ENCODE data around the gene GIGYF2.

GIGYF2 gene

DNA sequence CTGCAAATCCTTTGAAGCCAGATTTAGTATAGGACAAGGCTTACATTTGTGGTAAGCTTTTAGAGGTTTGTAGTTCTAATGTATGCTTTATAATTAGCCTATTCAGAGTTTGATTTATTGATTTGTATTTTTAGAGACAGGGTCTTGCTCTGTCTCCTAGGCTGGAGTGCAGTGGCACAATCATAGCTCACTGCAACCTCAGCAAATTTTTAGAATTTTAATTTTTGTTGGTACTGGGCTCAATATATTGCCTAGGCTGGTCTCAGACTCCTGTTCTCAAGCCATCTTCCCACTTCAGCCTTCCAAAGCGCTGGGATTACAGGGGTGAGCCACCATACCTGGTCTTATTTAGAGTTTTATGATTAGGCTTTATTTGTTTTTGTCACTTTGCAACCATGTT lies 74.7 kb downstream of the GIGYF2 start:
- no peak for DNase-seq

DNA sequence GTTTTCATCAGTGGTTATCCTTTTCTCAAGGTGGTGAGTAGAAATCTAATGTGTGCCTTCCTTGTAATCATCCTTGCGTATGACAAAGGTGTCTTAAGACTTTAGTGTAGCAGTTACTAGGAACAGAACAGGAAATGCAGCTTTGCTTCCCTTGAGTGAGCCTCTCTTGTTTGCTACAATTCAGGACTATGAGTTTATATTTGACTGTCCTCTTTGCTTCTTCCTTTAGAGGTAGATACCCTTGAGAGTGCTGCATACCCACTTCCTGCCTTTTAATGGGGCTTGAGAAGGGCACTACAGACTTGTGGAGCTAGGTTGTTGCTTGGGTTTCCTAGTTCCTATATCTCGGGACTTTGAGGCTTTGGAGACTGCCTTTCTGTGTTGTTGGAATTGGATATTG lies 75.4 kb downstream of the GIGYF2 start:
- no peak for DNase-seq

DNA sequence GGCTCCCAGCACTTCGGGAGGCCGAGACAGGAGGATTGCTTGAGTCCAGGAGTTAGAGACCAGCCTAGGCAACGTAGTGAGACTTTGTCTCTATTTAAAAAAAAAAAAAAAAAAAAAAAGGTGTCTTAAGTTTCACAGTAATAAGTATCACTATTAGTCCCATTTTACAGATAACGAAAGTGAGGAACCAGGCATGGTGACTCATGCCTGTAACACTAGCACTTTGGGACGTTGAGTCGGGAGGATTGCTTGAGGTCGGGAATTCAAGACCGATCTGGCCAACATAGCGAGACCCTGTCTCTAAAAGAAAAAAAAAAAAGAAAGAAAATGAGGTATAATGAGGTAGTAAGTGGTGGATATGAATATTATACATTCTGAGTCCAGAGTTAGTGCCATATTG lies 76.7 kb downstream of the GIGYF2 start:
- no peak for DNase-seq

DNA sequence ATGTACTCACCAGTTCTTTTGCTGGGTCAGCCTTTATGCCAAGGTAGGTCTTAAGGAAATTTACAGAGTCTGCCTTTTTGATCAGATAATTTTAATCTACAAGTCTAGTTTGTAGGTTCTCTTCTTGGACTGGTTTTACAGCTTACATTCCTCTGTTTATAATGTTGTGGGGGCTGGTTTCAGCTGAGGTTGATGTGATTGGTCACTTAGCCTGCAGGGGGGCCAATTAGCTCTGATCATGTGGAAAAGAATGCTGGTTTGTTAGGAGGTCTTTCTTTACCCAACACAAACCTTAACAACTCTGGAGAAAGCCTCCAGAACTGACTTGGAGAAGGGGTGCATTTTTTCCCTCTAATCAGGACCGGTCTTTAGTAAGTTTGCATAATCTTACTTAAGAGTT lies 79.3 kb downstream of the GIGYF2 start, which contains the start of gene KCNJ13:
TSS of gene KCNJ13 (minus strand) at position 131 of the 400 bp plus-strand sequence. CDS start 5,203 bp downstream, outside the sequence.
- no peak for DNase-seq

DNA sequence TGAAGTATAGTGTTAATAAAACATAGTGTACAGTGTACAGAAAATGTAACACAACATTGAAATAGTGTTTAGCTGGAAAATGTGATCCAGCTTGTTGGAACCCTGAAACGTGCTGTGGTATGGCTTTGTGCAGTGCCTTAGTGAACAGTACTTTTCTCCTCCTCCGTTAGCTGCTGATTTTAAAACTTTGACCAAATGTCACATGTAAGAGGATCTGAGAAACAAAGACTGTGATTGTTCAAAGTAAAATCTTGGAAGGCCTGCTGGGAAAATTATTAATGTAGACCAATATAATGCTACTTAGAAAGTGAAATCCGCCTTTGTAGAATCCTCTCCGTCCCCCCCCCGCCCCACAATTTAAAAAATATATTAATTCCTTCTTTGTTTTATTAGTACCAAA lies 80.1 kb downstream of the GIGYF2 start:
- no peak for DNase-seq

DNA sequence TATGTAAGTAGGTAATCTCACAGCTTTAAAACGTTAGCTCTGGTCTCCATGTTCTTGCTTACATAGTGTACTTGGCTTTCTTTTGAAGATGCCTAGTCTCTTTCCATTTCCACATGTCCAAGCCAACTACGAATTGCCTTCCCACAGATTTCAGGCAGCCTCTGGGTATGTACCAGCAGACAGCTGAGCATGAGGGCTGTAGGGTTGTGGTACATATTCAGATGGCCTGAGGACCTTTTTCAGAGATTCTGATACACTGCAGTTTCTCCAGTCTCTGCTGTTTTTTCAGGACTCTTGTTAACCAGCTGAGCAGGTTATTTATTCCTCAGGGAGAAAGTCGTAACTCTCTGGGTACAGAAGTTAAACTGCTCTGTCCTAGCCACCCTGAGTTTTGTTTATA lies 82.3 kb downstream of the GIGYF2 start:
- no peak for DNase-seq

DNA sequence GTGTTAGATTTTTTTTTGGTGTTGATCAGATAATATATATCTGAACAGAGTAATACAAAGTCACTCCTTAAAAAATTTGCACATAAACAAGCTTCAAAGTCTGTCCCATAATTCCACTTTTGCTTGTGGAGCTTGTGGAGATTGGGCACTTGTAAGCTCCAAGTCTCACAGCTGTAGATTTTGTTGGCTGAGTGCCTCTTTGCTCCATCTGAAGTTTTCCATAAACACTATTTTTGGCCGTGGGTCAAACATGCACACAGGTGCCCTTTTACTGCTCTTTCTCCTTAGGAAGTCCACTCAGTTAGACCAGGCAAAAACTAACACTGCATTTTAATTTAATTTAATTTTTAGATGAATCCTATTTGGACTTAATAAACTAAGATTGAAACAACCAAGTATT lies 82.8 kb downstream of the GIGYF2 start:
- DNase-seq, result no peak

DNA sequence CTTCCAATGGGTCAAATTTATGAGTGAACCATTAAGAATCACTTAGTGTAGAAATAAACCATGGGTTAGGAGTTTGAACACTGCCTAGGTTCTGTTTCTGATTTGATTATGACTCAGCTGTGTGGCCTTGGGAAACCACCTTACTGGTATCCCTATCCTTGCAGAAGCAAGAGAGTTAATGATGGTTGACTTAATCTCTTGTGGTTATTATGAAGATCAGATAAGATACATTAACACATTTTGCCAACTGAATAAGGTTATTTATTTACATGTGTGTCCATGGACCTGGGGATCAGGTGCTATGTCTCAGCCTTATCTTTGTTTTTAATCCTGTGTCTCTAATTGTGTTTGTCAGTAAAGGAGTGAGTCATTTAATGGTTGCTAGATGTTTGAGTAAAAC lies 84.6 kb downstream of the GIGYF2 start:
- DNase-seq, result no peak

DNA sequence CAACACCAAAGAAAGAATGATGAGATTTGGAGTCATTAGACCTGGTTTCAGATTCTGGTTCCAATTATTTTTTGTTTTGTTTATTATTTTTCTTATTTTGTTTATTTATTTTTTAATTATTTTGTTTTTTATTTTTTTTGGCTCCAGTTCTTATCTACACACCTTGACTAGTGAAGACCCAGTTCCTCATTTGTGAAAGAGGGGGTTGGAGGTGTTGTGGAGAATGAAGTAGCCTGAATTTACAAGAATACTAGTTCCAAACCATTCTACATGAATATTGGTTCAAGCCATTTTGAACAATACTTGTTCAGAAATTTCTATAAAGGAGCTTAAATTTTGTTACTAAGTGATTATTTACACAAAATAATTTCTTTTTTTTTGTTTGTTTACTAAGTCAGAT lies 86.1 kb downstream of the GIGYF2 start:
- no peak for DNase-seq

DNA sequence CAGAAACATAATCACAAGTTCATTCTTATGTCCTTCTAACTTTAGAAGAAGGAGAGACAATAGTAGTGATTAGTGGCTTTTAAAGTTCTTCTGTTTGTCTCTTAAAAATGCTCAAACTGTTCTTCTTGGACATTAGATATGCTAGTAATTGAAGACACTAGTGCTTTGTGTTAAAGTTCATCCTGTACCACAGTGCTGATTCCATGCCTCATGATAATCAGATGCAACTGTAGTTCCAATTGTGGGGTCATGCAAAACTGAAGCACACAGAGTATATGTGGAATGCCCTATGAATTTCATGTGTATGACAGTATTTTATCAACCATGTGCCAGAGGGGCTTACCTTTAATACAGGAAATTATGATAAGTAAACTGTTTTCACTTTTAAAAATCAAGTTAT lies 90.7 kb downstream of the GIGYF2 start:
- DNase-seq, result no peak

DNA sequence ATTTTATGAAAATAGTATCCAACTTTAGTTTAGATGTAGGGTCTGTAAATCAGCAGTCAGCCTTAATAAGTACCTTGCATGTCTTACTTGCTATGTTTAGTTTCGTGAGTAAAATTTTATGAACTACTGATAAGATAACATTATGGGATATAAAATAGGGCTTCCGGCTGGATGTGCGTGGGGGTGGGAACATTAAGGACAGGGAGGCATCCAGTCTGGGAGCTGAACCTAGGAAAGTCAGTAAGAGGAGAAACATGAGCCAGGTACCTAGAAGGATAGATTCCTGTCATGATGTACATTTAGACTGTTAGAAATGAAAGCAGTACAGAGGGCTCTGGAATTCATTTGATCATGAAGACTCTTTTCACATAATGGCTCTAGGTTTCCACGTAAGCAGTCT lies 92.0 kb downstream of the GIGYF2 start:
- no peak for DNase-seq

DNA sequence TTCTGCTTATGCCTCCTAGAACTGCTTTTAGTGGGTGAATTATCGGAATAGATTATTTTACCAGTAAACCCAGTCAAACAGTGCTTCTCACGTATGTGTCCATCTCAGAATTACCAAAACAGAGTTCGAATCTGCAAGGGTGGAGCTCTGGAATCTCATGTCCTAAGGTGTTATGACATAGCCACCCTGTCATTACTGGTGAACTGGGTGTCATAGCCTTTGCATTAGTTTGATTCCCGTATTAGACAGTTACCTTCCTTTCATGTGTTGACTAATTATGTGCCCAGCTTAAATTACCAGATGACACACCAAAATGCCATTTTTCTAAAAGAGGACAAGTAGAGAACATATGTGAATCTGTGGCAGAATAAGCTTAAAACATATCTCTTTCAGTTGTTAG lies 94.4 kb downstream of the GIGYF2 start:
- DNase-seq, result no peak

DNA sequence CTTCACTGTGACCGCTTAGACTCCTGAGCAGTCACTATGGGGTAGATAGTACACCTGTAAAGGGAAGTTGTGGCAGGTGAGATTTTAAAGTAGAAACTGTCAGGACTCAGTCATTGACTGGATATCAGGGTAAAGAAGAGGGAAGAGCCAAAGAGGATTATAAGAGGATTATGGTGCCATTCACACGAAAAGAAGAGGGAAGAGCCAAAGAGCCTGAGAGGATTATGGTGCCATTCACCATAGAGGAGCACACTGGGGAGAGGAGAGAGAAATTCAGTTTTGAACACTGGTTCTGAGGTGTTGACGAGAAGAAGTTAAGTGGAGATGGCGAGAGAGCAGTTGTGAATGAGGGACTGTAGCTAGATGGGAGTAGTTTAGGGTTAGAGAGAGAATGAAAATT lies 96.1 kb downstream of the GIGYF2 start:
- no peak for DNase-seq

DNA sequence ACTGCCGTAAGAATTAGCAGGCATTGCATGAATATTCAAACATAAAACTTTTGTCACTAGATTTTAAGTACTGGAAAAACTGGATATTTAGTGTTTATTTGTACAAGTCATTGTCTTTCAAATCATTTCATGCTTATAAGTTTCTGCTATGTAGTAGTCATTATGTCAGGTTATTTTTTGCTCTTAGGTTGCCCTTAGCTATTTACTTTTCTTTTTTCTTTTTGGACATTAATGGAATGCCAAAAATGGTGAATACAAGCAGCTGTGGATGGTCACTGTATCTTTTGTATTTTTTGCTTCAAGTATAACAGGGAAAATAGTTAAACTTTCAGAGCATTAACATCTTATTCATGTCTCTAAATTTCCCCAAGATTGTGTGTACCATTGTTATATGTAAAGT lies 97.8 kb downstream of the GIGYF2 start:
- no peak for DNase-seq

DNA sequence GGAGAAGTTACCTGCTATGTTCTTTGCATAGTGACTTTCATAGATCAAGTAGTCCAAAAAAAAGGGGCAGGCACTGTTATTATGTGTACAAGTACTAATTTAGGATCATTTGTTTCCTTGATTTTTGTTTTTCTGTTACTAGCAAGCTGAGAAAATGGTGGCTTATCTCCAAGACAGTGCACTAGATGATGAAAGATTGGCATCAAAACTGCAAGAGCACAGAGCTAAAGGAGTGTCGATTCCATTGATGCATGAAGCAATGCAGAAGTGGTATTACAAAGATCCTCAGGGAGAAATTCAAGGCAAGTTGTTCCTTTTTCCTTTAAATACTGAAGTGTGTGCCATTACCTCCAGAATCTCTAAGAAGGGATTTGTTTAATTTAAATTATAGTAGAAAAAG lies 98.8 kb downstream of the GIGYF2 start:
- DNase-seq, result no peak

DNA sequence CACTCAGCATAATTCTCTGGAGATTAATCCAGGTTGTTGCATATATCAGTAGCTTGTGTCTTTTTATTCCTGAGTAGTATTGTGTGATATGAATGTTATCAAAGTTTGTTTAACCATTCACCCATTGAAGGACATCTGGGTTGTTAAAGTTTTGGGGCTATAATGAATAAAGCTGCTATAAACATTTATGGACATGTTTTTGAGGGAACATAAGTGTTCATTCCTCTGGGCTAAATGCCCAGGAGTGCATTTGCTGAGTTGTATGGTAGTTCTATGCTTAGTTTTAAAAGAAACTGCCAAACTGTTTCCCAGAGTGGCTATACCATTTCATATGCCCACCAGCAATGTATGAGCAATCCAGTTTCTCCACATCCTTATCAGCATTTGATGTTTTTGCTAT lies 101.1 kb downstream of the GIGYF2 start:
- no peak for DNase-seq

DNA sequence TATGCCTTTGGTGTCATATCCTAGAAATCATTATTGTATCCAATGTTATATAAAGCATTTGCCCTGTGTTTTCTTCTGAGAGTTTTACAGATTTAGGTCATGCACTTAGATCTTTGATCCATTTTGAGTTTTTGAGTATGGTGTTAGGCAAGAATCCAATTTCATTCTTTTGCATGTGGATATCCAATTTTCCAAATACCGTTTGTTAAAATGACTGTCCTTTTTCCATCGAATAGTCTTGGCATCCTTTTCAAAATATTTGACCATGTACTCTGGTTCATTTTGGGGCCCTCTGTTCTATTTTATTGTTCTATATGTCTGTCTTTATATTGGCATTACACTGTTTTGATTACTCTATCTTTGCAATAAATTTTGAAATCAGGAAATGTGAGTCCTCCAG lies 103.0 kb downstream of the GIGYF2 start:
- no peak for DNase-seq

DNA sequence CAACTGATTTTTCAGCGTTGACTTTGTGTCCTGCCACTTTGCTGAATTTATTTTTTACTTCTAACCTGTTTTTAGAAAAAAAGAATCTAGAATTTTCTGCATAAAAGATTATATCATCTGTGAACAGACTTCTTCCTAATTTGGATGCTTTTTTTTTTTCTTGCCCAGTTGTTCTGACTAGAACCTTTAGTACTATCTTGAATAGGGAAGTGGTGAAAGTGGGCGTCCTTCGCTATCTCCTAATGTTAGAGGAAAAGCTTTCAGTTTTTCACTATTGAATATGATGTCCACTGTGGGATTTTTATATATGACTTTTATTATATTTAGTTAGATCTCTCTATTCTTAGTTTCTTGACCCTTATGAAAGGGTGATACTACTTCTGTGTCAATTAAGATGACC lies 105.0 kb downstream of the GIGYF2 start:
- DNase-seq, result no peak

DNA sequence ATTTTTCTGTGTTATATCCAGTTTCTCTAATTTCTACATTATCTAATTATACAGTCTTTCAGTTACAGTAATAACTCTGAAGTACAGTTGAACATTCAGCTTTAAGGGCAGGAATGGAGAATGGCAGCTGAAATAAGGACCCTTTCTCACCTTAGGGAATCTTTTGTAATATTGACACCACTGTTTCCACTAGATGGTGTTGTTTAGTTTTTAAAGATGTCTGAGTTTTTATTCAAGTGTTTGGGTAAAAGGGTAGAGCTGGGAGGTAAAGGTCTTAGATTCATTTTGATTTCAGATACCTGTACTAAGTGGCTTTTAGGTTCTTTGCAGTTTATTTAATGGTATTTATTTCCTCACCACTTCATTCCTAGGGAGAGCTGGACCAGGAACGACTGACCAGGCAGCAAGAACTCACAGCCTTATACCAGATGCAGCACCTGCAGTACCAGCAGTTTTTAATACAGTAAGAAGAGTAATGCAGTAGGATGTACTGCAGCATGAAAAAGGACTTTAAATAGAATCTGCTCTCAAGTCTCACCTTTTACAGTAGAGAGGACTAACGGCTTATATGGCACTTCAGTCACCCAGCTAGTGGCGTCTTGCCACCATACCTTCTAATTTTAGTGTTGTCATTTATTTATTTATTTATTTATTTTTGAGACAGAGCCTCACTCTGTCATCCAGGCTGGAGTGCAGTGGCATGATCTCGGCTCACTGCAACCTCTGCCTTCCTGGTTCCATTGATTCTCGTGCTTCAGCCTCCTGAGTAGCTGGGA lies 112.4 kb downstream of the GIGYF2 start:
- DNase-seq, result no peak

DNA sequence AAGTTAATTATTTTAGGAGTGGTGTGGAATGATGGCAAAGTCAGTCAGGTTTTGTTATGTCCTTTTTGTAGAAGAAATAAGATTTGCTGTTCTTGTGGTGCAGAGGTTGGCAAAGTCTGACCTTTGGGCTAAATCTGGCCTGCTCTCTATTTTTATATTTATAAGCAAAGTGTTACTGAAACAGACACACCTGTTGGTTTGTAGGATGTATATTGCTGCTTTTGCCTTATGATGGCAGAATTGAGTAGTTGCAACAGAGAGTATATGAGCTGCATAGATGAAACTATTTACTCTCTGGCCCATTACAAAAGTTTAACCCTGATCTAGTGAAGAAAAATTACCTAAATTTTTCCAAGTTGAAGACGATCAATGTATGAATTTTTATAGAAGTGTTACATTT lies 113.3 kb downstream of the GIGYF2 start:
- no peak for DNase-seq

DNA sequence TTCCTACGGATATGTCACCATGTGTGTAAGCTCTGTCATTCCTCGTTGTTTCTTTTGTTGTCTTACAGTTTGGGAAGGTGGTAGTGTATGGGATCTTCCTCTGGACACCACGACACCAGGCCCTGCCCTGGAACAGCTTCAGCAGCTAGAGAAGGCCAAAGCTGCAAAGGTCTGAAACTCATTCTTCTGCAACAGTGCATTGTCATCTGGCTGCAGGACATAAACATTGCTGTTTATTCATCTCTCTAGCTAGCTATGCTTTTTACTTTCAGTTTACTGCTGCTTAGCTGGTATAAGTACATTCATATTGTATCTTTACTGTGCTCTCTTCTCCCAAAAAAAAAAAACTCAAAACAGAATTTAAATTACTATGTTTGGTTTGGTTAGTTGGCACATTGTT lies 118.4 kb downstream of the GIGYF2 start:
- DNase-seq, result no peak

DNA sequence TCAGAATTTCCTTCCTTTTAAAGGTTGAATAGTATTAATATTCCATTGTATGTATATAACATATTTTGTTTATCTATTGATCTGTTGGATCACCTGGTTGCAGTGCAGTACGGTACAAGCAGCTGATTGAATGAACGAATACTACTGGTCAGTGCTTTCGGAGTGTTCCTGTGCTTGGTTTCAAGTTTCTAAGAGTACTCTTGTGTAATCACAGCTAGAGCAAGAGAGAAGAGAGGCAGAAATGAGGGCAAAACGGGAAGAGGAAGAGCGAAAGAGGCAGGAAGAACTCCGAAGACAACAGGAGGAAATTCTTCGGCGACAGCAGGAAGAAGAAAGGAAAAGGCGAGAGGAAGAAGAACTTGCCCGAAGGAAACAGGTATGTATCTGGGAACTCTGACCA lies 119.5 kb downstream of the GIGYF2 start:
- DNase-seq, result no peak

DNA sequence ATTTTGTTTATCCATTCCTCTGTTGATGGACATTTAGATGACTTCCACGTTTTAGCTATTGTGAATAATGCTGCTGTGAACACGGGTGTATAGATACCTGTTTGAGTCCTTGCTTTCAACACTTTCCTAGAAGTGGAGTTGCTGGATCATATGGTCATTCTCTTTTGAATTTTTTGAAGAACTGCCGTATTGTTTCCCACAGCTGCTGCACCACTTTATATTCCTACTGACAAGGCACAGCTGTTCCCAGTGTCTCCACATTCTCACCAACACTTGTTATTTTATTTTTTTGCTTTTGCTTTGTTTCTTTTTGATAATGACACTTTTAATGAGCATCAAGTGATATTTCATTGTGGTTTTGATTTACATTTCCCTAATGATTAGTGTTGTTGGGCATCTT lies 120.6 kb downstream of the GIGYF2 start:
- DNase-seq, result no peak

DNA sequence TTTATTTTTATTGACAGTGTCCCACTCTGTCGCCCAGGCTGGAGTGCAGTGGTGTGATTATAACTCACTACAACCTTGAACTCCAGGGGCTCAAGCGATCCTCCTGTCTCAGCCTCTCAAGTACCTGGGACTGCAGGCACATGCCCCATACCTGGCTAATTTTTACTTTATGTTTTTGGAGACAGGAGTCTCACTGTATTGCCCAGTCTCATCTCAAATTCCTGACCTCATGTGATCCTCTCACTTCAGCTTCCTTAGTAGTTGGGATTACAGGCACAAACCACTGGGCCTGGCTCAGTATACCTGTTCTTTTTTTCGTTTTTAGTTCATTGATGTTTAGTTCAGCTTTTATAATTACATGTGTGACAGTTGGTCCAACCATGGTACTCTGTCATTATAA lies 132.9 kb downstream of the GIGYF2 start:
- DNase-seq, result no peak

DNA sequence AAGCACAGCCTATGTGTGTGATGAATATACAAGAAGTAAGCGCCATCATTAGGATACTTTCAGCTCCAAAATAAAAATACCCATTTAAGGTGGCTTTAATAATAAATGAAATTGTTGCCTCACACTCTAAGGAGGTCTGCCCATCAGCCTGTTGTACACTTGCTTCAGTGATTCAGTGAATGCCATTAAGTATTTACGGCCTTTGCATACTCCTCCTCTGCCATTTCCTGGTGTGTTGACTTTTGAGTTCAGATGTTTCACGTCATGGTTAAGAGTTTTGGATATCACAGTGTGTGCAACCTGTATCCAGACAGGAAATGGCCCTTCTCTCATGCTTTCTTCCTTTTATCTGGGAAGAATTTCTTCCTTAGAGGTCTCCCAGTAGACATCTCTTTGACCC lies 134.4 kb downstream of the GIGYF2 start:
- DNase-seq, result no peak

DNA sequence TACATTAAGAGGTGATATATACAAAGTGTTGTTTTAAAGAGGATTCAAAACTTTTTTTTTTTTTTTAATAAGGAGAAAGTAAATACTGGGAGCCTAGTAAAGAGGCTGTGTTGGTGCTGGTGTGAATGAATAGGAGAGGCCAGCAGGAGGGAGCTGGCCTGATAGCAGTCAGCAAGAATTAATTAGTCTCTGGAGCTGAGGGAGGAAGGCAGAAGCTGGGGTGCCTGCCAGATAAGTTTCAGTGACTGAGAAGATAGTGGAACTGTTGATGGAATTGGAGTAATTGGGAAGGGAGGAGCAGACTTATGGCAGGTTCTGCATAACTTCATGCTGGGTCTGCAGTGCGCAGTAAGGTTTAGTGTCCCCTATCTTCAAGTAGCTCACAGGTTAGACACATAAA lies 136.7 kb downstream of the GIGYF2 start:
- DNase-seq, result no peak

All from DMS153 (cell line).